NCI-H2107 (cell line): Measurements from ENCODE around the gene RYK.
"Not testable (repeated sequence)": the region's sequence is repeated elsewhere in the genome, so short reads cannot be mapped to it uniquely, and the experiment has no call there.

Source experiments
- DNase-seq: peaks from one replicate; lab custom pipeline; 2025; lab: John Stamatoyannopoulos, UW

RYK gene

DNA sequence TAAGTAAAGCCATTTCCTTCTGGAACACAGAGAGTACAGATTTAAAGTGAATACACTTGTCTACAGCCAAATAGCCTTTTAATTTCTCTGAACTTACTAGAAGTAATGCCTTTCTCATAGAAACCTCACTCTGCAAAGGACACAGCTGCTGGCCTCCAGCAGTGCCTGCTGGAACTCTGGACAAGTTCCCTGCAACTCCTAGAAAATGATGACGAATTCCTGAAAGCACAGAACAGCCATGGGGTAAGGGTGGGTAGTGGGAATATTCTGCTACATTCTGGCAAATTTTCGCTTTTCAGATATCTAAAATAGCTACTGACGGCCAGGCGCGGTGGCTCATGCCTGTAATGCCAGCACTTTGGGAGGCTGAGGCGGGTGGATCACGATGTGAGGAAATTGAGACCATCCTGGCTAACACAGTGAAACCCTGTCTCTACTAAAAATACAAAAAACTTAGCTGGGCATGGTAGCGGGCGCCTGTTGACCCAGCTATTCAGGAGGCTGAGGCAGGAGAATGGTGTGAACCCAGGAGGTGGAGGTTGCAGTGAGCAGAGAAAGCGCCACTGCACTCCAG, 34.4 kb downstream of the RYK start:
- no peak for DNase-seq

- DNase-seq = no peak
These were observed 36.4 kb downstream of the RYK start for GRCh38 chr3:134214239-134214638.

- peak; percentile 83 for DNase-seq
These were observed 37.5 kb downstream of the RYK start for GRCh38 chr3:134212967-134213665.

DNA sequence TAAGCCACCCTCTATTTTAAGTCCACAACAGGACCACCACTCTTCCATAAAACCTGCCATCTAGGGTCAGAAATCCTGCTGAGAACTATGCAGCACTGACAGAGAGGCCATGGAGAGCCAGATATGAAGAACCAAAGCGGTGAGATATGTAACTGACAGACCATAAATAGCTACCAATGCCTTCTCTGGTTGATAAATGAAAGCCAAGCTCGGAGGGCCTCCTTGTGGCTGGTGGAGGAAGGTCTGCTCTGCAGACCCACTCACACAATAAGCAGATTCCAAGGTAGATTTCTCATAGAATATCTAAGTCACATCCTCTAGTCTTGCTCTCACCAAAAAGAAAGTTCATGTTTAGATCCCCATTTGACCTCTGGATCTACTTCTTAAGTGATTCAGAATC, 38.9 kb downstream of the RYK start:
- no peak for DNase-seq

DNA sequence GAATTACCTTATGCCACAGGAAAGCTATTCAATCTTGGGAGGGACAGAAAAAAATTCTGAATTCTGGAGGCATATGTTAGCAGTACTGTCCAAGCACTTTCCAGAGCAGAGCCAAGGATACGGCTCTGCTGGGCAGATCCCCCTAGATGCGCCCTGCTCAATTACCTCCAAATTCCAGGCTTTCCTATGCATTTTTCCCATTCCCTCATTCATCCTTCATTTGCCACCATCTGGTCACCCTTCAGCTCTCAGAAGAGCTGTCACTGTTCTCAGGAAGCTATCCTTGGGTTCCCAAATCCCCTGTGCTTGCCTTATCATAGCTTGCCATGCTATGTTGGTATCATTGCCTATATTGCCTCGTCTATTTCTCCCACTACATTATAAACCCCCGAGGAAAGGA, 45.2 kb downstream of the RYK start:
- no peak for DNase-seq

GRCh38 chr3:134201201-134202130, 49.2 kb downstream of the RYK start:
- DNase-seq = no peak

GRCh38 chr3:134199880-134200279, 50.8 kb downstream of the RYK start:
- not testable (repeated sequence) for DNase-seq

GRCh38 chr3:134199240-134199639, 51.4 kb downstream of the RYK start:
- DNase-seq = no peak

DNA sequence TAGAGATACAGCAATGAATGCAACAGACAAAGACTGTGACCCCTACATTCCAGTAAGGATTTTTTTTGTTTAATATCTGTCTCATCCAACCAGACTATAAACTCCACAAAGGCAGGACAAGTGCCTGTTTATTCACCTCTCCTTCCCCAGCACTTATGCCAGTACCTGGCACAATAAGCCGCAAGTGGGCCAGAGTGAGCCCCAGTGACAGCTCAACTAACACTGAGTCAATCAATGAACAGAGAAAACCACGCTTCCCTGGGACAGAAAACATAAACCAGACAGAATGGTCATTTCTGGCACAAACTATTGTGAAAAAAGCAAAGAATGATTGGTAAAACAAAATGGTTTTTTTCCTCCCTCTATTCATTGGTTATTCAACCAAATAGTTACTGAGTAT, 52.2 kb downstream of the RYK start:
- DNase-seq = no peak

DNA sequence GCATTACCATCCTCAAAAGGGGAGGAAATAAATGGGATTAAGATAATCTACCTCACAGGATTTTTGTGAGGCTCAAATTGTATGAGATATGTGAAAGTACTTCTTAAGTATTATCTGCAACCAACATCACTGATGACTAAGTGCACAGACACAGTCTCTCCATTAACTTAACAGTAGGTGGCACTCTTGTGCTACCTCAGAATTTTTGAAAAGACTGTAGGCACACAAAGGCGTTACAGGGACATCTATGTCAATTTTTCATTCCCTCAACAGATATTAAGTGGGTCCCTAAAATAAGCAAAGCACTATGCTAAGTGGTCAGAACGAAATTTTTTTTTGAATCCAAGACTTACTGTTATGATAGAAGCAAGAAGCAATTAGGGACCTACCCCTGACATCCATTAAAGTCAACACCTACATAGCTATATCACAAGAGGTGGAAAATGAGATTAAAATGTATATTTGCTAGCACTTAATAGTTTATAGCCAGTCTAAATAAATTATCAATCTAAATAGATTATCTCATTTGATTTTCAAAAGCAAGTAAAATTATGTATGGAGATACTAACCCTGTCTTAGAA, 52.9 kb downstream of the RYK start:
- DNase-seq = no peak

DNA sequence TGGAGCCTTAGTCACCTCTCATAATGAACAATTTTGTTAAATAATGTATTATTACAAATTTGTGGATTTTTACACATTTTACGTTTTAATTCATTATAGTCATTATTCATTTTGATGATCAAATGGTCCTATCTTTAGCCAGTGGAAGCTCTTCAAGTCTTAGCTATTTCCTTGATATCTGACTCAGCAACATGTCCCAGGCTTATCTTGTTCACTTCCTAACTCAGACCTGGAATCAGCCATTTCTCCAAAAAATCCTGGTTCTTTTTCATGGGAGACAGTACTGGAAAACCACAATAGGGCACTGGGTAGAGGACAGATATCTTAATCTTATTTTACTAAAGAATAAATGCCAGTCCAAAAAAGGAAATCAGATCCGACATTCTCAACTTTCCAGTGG, 56.4 kb downstream of the RYK start:
- no peak for DNase-seq

DNA sequence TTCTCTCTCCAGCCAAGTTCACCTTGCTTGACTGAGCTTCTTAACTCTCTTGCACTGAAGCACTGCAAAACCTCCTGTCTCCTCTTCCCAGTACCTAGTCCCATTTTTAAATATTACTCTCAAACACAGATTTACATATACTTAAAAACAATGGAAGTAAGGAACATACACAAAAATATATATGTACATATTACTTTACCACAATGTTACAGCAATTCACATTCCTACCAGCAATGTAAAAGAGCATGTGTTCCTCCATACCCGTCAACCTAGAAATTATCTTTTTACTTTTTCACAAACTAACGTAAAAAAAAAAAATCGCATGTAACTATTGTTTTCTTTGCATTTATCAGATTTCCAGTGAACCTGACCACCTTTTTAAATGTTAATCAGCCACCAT, 60.4 kb downstream of the RYK start:
- DNase-seq = no peak

- no peak for DNase-seq
These were observed 60.8 kb downstream of the RYK start for GRCh38 chr3:134189849-134190248.

DNA sequence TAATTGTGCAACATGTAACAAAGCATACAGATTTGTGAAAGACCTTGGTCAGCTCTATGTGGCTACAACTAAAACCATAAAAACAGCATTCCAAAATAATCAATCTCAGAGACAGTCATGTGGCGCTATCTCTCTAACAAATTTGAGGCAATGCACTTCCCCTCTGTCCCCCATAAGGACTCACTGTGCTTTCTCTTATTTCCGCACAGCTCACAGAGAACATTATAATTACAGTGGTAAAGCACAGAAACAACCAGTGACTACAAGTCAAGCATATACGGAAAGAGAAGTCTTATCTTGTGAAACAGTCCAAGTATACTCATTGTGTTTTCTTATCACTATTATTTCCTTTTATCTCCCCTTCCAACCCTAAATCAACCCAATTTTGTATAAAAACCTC, 64.3 kb downstream of the RYK start:
- no peak for DNase-seq

GRCh38 chr3:134180761-134181160, 69.9 kb downstream of the RYK start:
- DNase-seq = no peak

GRCh38 chr3:134179508-134179907, 71.2 kb downstream of the RYK start:
- DNase-seq = no peak

DNA sequence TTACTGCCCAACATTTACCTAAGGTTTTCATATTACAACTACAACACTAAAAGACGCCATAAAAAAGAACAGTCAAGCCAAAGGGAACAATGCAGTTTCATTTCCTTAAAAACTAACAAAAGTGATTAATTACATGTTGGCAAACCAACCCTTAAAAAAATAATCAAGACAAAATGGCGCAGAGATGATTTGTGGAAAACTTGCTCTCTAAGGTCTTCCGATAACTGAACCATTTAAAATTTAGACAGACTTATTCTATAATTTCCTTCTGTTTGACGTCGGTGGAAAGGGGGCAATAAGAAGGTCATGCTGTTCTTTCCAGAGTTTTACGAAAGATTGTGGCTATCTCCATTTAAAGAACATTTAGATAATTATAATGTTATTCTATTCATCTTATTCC, 87.6 kb downstream of the RYK start:
- DNase-seq = no peak

GRCh38 chr3:134161898-134162615, 88.6 kb downstream of the RYK start:
- no peak for DNase-seq

DNA sequence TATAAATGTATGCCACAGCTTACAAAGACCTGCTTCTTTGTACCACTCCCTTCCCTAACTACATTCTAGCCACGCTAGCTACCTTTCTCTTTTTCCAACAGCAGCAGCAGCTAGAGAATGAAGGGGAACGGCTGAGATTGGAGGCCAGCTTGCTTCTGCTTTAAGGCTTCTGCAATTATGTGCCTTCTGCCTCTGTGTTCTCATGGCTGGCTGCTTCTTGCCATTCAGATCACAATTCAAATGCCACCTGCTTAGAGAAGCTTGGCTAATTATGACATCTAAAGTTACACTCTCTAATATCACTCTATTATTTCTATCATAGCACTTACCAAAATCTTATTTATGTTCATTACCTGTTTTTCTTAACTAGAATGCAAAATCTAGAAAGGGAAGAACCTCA, 95.2 kb downstream of the RYK start:
- peak; percentile 12 for DNase-seq

DNA sequence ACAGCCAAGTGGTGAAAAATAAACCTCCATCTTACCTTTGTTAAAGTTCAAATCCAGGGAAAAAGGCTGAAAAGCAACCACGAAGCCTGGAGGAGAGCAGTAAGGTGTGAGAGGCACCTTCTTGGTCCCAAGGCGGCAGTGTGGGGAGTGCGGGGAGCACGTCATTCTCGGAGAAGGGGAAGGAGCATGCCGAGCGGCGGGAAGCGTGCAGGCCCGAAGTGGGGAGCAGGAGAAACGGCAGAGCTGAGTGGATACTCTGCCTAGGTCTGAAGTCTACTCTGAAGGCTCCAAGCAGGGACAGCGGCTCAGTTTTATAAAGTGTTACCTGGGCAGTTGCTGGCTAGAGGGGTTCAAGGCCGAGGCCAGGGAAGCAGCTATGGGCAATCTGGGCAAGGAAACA, 96.9 kb downstream of the RYK start:
- DNase-seq = no peak

- no peak for DNase-seq
These were observed 100.2 kb downstream of the RYK start for GRCh38 chr3:134150476-134150875.

- DNase-seq = no peak
These were observed 101.4 kb downstream of the RYK start for GRCh38 chr3:134149286-134149685.
